Raji (cell line): ENCODE results near the gene ISCA2.

ENCODE experiments used
- POLR2A ChIP-seq: IDR thresholded peaks from 2 replicates; pipeline ENCODE4 v1.6.1; 2011; ENCODE audit warnings: low read depth, low read length, control low read depth; ENCODE audit not compliant: insufficient read depth

ISCA2 gene

DNA sequence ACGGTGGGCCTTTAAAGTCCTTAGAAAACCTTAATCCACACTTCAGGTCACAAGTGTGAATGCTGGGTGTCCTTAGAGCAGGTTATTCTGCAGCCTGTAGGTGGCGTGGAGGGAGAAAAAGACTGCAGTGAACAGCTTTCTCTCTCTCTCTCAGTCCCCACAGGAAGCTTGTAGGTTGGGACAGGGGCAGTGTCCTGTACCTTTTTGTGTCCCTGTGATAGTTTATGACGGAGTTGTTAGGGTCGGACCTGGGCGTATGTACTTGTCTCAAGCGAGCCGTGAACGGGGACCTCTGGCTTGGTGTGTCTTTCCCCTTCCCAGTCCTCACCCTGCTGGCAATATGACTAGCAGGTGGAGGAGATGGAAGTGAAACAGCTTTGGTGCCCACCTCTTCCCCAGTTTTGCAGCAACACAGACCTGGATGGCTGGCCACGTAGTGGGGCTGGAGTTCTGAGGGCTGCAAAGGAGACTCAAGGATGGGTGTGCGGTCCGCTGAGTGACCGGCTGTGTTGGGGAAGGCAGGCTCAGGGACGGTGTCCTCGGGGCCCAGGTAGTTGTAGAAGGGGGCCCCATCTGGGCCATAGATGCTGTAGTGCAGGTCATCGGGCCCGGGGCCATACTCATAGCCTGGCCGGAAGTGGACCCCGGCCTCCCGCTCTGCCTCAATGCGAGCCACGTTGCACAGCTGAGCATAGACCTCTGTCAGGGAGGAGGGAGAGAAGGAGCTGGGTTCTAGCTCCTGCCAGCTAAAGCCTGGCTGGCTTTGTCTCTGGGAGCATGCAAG is 8.9 kb downstream of the ISCA2 start:
- TF ChIP-seq POLR2A = no peak

DNA sequence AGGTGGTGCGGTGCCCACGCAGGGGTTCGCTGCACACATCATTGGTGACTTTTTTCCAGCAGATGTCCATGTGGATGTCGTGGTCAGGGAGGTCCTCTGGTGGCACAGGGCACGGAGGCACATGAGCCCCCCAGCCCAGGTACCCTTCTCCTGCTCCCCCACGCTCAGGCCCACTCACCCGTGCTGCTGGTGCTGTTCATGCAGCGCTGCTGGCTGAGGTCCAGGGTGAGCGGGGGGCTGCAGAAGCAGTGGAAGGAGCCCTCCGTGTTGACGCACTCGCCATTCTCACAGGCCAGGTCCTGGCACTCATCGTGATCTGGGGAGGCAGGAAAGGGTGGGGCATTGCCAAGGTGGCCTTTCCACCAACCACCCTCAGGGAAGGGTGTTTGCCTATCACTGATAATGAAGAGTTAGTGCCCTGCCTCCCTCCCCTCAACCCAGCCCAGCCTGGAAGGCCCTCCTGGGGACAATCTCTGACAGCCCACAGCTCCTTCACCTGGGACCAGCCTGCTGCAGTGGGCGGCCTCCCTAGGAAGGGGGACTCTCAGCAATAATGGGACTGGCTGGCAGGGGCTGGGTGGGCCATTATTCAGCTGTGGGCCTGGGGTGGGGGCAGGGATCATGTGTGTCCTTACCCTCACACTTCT is 9.8 kb downstream of the ISCA2 start:
- TF ChIP-seq POLR2A = no peak

DNA sequence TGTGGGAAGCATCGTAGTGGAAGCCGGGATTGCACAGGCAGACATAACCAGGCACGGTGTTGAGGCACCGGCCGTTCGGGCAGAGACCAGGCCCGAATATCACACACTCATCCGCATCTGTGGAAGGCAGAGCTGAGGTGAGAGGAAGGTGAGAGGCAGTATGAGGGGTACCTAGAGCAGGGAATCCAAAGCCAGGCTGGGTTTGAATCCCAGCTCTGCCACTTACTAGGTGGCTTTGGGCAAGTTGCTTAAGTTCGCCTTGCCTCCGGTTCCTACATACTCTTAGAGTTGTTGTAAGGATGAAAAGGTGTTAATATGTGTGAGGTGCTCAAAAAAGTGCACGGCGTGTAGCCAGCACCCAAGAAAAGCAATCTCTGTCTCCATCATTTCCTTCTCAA is 10.4 kb downstream of the ISCA2 start:
- no peak for TF ChIP-seq POLR2A

DNA sequence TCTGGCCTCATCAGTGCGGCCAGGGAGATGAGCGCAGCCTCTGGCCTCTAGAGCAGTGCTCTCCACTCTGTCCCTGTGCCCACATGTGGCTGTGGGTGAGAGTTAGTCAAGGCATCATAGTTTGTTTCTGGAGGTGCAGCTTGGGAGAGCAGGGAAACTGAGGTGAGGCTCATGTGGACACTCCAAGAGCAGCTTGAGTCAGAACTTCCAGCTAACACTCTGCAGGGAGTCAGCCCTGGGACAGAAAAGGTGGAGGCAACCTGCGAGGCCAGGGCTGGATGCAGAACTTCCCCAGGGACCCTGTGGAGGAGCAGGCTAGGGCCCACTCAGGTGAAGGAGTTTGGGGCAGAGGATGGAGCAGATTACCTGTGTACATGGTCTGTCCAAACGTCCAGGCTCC is 10.8 kb downstream of the ISCA2 start:
- no peak for TF ChIP-seq POLR2A

DNA sequence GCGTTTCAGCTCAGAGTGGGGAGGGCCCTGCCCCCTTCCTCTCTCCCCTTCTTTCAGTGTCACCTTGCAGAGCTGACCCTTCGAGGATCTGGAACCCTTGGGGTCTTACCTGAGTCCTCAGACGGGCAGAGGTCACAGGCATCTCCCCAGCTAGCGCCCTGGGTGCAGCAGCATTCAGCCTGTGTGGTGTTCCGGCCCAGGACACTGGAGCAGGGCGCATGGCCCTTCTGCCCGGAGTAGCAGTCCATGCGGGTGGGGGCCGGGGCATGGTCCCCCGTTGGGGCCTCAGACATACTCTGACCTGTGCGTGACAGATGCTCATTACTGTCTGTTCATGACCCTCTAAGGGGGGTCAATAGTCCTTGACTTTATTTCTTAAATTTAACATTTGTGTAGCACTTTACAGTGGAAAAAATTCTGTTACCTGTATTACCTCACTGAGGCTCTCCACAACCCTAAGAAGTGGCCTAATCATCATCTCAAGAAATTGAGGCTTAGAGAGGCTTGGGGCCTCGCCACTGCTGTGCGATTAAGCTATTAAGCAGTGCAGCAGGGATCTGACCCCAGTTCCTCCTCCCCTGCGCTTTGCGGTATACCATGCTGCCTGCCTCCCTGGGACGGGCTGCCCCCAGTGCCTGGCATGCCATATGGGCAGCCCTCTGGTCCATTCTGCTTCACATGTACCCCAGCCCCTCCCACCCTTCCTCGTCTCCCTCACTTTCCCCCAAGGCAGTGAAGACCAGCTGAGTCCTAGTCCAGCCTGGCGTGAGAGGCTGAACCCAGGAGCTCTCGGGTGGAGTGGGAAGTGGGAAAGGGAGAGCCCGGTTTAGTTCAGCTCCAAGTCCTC is 11.5 kb downstream of the ISCA2 start:
- TF ChIP-seq POLR2A = no peak

DNA sequence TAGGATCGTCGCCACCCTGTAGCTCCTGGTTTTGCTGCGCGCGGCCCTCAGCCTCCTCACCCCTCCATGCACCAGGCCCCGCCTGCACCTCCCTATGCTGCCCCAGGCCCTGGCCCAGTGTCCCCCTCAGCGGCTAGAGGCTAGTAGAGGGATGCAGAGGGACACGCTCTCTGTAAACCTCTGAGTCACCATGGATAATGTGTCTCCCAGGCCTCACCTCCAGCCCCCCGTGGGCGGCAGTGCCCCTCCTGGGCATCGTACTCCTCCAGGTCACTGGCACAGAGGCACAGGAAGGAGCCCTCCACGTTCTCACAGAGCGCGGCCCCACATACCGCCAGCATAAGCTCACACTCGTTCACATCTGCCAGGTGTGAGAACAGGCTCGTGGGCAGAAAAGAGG is 12.3 kb downstream of the ISCA2 start:
- TF ChIP-seq POLR2A = no peak

DNA sequence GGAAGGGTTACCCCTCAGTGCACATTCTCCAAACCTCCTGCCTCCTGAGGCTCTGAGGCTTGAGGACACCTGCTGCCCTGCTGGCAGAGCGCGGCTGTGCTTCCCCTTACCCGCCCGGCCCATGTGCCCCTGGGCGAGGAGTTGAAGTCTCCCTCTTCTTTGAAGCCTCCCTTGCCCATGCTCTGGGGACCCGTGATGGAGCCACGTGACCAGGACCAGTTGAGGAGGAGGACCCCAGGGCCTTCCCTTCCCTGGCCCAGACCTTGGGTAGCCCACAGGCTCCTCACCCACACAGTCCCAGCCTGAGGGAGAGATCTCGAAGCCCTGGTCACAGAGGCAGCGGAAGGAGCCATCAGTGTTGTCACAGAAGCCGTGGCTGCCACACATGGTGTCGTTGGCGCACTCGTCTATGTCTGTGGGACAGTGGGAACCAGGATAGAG is 12.9 kb downstream of the ISCA2 start:
- TF ChIP-seq POLR2A = no peak

DNA sequence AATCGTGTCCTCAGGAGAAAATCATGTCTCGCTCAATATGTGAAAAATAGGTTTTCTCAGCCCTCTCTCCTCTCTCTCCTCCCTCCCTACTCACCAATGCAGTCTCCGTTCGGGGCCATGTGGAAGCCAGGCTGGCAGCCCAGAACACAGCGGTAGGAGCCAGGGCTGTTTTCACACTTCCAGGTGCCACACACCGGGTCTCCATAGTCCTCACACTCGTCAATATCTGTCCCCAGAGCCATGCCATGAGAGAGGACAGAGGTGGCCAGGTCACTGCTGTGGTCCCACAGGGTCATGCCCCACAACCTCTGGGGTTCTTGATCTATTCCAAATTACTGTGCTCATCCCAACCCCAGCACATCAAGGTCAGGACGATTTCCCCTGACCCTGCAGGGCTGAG is 13.5 kb downstream of the ISCA2 start:
- no peak for TF ChIP-seq POLR2A

DNA sequence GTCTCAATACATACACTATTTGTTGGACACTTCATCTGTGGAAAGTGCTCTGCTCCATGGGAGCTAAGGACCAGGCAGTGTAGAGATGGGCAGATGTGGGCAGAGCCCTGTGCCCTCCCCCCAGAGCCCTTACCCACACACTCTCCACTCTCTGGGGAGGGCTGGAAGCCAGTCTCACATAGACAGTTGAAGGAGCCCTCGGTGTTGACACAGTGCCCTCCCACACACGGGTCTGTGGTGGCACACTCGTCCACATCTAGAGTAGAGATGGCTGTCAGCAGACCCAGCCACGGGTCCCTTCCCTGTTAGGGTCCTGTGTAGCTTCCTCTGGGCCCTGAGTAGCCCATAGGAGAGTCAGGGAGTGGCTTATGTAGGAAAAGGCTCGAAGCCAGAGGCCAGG is 14.3 kb downstream of the ISCA2 start:
- no peak for TF ChIP-seq POLR2A

DNA sequence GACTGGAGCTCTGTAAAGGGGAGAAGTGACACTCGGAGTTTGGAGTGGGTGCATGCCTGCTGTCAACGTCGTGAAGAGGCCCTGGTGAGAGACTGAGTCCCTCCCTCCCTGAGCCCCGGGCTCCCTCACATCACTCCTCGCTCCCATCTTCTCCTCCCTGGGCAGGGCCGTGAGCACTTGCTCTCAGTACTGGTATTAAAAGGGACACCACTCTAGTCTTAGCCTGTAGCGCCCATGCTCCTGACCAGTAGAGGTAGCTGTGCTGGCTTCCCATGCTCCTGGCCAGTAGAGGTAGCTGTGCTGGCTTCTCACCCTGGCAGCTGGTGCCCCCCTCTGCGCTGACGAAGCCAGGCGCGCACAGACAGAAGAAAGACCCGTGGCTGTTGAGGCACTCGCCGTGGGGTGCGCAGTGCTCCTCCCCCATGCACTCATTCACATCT is 14.7 kb downstream of the ISCA2 start:
- no peak for TF ChIP-seq POLR2A

DNA sequence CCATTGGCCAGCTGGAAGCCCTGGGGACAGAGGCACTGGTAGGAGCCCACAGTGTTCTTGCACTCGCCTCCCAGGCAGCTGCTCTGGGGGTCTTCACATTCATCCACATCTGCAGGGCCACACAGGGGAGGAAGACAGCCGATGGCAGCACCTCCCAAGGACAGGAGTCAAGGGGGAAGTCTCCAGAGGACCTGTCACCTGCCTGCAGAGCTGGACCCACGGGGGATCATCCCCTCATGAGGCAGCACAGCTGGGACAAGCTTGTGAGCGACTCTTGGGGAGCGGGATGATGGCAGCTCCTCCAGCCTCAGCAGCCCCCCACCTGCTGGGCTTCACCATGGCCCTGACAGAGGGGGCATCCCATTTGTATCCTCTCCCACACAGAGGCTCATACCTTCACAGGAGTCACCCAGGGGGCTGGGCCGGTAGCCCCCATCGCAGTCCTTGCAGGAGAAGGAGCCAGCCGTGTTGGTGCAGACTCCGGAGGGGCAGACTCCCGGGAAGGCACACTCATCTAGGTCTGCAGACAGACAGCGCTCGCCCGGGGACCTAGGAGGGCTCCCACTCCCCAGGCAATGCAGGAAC is 15.4 kb downstream of the ISCA2 start:
- no peak for TF ChIP-seq POLR2A

DNA sequence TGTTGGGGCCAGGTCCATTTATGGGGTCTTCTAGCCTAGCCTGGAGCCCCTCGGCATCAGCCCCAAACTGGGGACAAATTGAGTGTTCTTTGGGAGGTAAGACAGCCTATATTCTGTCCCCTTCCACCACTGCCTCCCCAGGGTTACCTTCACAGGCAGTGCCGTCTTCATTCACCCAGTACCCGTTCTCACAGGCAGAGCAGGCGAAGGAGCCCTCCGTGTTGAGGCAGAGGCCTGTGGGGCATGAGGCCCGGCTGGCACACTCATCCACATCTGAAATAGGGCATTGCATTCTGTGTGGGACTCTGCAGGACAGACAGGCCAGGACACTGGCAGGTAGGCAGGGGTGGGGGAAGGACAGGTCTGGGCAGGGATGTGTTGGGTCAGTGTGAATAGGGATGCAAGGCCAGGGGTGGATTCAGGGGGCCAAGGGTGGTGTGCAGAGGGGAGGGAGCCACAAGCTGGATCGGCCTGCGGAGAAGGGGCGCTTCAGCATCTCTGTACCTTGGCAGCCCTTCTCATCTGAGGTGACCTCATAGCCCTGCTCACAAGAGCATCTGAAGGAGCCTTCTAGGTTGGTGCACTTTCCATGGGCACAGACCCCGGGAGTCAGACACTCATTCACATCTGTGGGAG is 16.1 kb downstream of the ISCA2 start:
- TF ChIP-seq POLR2A = no peak

DNA sequence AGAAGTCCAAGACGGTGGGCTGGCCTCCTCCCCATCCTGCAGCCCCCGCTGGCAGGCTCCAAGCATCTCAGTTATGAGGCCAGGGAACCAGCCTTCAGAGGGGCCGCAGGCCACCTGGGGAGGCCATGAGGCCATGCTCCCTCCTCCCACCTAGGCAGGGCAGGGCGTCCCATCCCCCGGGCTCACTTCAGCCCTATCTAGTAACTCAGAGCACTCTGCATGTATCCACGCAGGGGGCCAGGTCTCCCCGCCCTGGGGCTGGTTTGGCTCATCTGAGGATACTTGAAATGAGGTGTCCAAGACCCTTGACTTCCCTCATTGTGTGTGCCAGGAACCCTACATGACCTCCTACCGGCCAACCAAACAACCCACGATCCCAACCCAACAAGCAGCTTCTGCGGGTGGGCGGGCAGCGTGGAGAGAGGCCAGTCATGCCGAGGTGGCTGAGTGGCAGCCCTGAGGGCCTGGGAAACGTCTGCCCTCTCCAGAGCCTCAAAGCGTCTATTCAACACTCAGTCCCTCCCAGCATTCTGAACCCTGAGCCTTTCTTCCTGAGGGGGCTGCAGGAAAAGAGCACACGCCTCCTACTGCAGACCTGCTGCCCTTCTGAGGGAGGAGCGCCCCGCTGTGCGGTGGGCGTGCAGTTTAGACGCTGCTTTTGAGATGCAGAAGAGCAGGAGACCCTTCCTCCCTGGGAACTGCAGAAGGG is 16.8 kb downstream of the ISCA2 start:
- TF ChIP-seq POLR2A = no peak

DNA sequence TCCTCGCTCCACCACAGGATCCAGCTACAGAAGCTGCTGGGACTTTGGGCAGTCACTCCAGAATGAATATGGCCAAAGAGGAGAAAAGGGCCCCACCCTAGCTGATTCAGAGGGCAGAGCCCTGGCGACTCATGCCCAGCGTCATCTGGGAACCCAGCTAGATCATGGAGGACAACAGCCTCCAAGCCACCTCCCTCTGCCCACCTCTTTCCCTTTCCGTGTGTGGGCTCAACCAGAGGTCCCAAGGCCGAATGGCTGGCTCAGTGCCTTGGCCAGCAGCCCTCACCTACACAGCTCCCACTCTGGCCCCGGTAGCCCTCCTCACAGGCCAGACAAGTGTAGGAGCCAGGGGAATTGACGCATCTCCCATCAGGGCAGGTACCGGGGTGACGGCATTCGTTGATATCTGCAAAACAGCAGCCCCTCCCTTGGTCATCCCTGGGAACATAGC is 17.4 kb downstream of the ISCA2 start:
- TF ChIP-seq POLR2A = no peak
